Spinal cord (tissue), 4 donors: ENCODE results near the gene KRTAP10-2. TPM values are rescaled to one million over a fixed set of nuclear protein-coding genes. Genes with fewer than 3 reads are reported as not detected.

Source experiments
- polyA plus RNA-seq, 2 donors: library from polyadenylated mRNA; unstranded; fragments of 120-200 nt; gene quantifications; one replicate each; pipeline ENCODE4 v1.2.1, GENCODE V29; 2013; ENCODE audit not compliant: insufficient read length in 2 of 2
- total RNA-seq, 2 donors: library from RNA; depleted of rRNA in 1 of 2; stranded (reverse); fragments of 120-200 nt in 1 of 2; fragments of >200 nt in 1 of 2; gene quantifications; one replicate each; pipeline versions ENCODE4 v1.2.3 to v1.2.4, GENCODE V29; 2013 to 2014

KRTAP10-2 gene
- total and polyA plus RNA-seq, 4 donors = not detected

Other genes with a start within 250 kb of the KRTAP10-2 start
- 10 to 100 TPM; 11.9 to 28.3 TPM for gene CFAP410, start 212.1 kb downstream of the KRTAP10-2 start, total RNA-seq
- gene CFAP410, start 212.1 kb downstream of the KRTAP10-2 start, polyA plus RNA-seq = 10 to 100 TPM; 45.0 to 46.4 TPM
- gene TRPM2, start 197.9 kb downstream of the KRTAP10-2 start, total RNA-seq = 10 to 100 TPM in 1 of 2 donors, 1 to 10 TPM in 1; 4.0 to 11.1 TPM
- 10 to 100 TPM; 17.8 to 21.4 TPM for gene TRPM2, start 197.9 kb downstream of the KRTAP10-2 start, polyA plus RNA-seq
- 1 to 10 TPM; 1.4 to 2.4 TPM for gene LRRC3, start 96.0 kb downstream of the KRTAP10-2 start, total RNA-seq
- gene LRRC3, start 96.0 kb downstream of the KRTAP10-2 start, polyA plus RNA-seq = 1 to 10 TPM; 4.4 to 6.5 TPM
- gene KRTAP10-1, start 11.3 kb downstream of the KRTAP10-2 start, total RNA-seq = not detected
- gene KRTAP10-1, start 11.3 kb downstream of the KRTAP10-2 start, polyA plus RNA-seq = not detected
- not detected for gene KRTAP10-3, start 7.3 kb upstream of the KRTAP10-2 start, total RNA-seq
- not detected for gene KRTAP10-3, start 7.3 kb upstream of the KRTAP10-2 start, polyA plus RNA-seq
- gene KRTAP10-4, start 22.2 kb upstream of the KRTAP10-2 start, total RNA-seq = not detected
- gene KRTAP10-4, start 22.2 kb upstream of the KRTAP10-2 start, polyA plus RNA-seq = not detected
- not detected for gene KRTAP10-5, start 29.1 kb upstream of the KRTAP10-2 start, total RNA-seq
- not detected for gene KRTAP10-5, start 29.1 kb upstream of the KRTAP10-2 start, polyA plus RNA-seq
- not detected for gene KRTAP10-6, start 41.0 kb upstream of the KRTAP10-2 start, total RNA-seq
- gene KRTAP10-6, start 41.0 kb upstream of the KRTAP10-2 start, polyA plus RNA-seq = not detected
- not detected for gene KRTAP10-7, start 49.1 kb upstream of the KRTAP10-2 start, total RNA-seq
- gene KRTAP10-7, start 49.1 kb upstream of the KRTAP10-2 start, polyA plus RNA-seq = not detected
- not detected for gene KRTAP10-8, start 60.6 kb upstream of the KRTAP10-2 start, total RNA-seq
- not detected for gene KRTAP10-8, start 60.6 kb upstream of the KRTAP10-2 start, polyA plus RNA-seq
- not detected for gene KRTAP10-9, start 75.6 kb upstream of the KRTAP10-2 start, total RNA-seq
- gene KRTAP10-9, start 75.6 kb upstream of the KRTAP10-2 start, polyA plus RNA-seq = not detected
- not detected for gene KRTAP10-10, start 85.9 kb upstream of the KRTAP10-2 start, total RNA-seq
- not detected for gene KRTAP10-10, start 85.9 kb upstream of the KRTAP10-2 start, polyA plus RNA-seq
- not detected for gene KRTAP10-11, start 94.9 kb upstream of the KRTAP10-2 start, total RNA-seq
- not detected for gene KRTAP10-11, start 94.9 kb upstream of the KRTAP10-2 start, polyA plus RNA-seq
- not detected for gene KRTAP12-4, start 103.2 kb upstream of the KRTAP10-2 start, total RNA-seq
- not detected for gene KRTAP12-4, start 103.2 kb upstream of the KRTAP10-2 start, polyA plus RNA-seq
- not detected for gene KRTAP12-3, start 106.4 kb upstream of the KRTAP10-2 start, total RNA-seq
- not detected for gene KRTAP12-3, start 106.4 kb upstream of the KRTAP10-2 start, polyA plus RNA-seq
- not detected for gene KRTAP12-2, start 115.4 kb upstream of the KRTAP10-2 start, total RNA-seq
- not detected for gene KRTAP12-2, start 115.4 kb upstream of the KRTAP10-2 start, polyA plus RNA-seq
- gene KRTAP12-1, start 130.7 kb upstream of the KRTAP10-2 start, total RNA-seq = not detected
- gene KRTAP12-1, start 130.7 kb upstream of the KRTAP10-2 start, polyA plus RNA-seq = not detected
- gene KRTAP10-12, start 145.7 kb upstream of the KRTAP10-2 start, total RNA-seq = not detected
- not detected for gene KRTAP10-12, start 145.7 kb upstream of the KRTAP10-2 start, polyA plus RNA-seq
- gene TSPEAR, start 160.1 kb upstream of the KRTAP10-2 start, total RNA-seq = under 1 TPM in 1 of 2 donors, not detected in 1; 0.66 TPM
- under 1 TPM; 0.24 to 0.33 TPM for gene TSPEAR, start 160.1 kb upstream of the KRTAP10-2 start, polyA plus RNA-seq